Measurements from ENCODE around the gene SLC22A23.
A peak's percentile ranks its signal among the peaks of the same experiment; 100 is the strongest.

Gene SLC22A23

DNA sequence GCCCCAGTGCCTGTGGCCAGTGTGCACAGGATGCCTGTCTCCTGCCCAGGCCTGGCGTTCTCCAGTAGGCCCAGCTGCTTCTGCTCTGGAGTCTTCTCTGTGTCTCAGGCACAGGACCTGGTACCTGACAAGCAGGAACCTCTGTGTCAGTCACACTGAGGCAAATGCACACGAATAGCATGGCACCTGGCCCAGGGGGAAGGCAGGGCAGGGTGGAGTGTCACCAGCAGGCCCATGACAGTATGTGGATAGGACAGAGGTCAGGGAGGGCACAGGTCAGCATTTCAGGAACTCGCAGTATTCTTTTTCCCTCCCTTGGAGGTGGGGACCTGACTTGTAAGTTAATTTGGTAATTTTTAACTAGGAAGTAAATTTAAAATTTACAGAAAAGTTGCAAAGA is 192.5 kb downstream of the SLC22A23 start:
- no peaks in the 10 kb centered on the region for H3K27me3 ChIP-seq (ENCODE audit: insufficient read depth, low read length, poor library complexity)
- ATAC-seq (ENCODE audit: insufficient read depth, low read depth), result no peak
- H3K36me3 ChIP-seq (ENCODE audit: insufficient read depth, low read length), result peaks cover 79% of the 10 kb centered on the region

DNA sequence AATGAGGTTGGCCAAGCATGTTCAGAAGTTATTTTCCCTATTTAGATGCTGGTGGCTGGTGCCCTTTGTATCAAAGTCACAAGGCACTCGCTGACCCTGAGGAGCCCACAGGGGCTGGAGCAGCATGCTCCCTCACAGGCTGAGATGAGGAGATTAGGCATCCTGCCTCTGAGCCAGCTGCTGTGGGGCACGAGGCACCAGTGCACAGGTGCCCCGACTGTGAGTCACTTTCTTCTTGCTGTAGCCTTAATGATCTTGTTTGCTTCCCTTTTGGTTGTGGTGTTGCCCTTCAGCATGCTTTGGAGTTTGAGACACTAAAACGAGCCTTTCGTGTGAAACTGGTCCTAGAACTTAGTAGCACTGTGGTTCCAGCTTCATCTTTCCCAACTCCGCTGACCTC is 193.8 kb downstream of the SLC22A23 start:
- TF ChIP-seq EZH2 (IDR thresholded peaks at IDR 0.05; ENCODE audit: borderline replicate concordance, low read depth, low read length, severe bottlenecking), result no peak
- TF ChIP-seq, protein P1, sequence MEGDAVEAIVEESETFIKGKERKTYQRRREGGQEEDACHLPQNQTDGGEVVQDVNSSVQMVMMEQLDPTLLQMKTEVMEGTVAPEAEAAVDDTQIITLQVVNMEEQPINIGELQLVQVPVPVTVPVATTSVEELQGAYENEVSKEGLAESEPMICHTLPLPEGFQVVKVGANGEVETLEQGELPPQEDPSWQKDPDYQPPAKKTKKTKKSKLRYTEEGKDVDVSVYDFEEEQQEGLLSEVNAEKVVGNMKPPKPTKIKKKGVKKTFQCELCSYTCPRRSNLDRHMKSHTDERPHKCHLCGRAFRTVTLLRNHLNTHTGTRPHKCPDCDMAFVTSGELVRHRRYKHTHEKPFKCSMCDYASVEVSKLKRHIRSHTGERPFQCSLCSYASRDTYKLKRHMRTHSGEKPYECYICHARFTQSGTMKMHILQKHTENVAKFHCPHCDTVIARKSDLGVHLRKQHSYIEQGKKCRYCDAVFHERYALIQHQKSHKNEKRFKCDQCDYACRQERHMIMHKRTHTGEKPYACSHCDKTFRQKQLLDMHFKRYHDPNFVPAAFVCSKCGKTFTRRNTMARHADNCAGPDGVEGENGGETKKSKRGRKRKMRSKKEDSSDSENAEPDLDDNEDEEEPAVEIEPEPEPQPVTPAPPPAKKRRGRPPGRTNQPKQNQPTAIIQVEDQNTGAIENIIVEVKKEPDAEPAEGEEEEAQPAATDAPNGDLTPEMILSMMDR (IDR thresholded peaks at IDR 0.05; ENCODE audit: borderline replicate concordance, extremely low read depth, low read length, poor library complexity, severe bottlenecking), result no peak
- Histone ChIP-seq H3K79me2 (ENCODE audit: insufficient read depth, low read length) (peaks cover 87% of the 10 kb centered on the region), H4K20me1 (ENCODE audit: insufficient read depth, low read length) (peaks cover 76% of the 10 kb centered on the region), H2AFZ (ENCODE audit: low read depth, low read length) (no peak overlapping the region), H3K4me2 (ENCODE audit: insufficient read depth, low read length) (peak overlapping the region; percentile 12; the same call in 1 of the 2 replicates), H3K36me3 (ENCODE audit: insufficient read depth, low read length) (peaks cover 67% of the 10 kb centered on the region), H3K4me1 (ENCODE audit: insufficient read depth, low read length) (peaks cover 49% of the 10 kb centered on the region), H3K27ac (ENCODE audit: low read length) (no peak overlapping the region), H3K9me3 (ENCODE audit: insufficient read depth, low read length, severe bottlenecking) (no peaks in the 10 kb centered on the region), H3K4me3 (ENCODE audit: low read depth in 1 of 2, low read length in 2 of 2) (no peak overlapping the region), H3K9ac (ENCODE audit: low read depth, low read length) (no peak overlapping the region), H3K27me3 (ENCODE audit: insufficient read depth, low read length, poor library complexity) (no peaks in the 10 kb centered on the region)
- ATAC-seq (ENCODE audit: insufficient read depth, low read depth) (no peak), DNase-seq (no peak)

More for the DNA sequence above, 192.5 kb downstream of the SLC22A23 start:
- Histone ChIP-seq H3K4me3 (ENCODE audit: low read depth in 1 of 2, low read length in 2 of 2) (no peak overlapping the region), H3K4me2 (ENCODE audit: insufficient read depth, low read length) (no peak overlapping the region; the same call in 1 of the 2 replicates), H3K9ac (ENCODE audit: low read depth, low read length) (no peak overlapping the region), H3K9me3 (ENCODE audit: insufficient read depth, low read length, severe bottlenecking) (no peaks in the 10 kb centered on the region), H4K20me1 (ENCODE audit: insufficient read depth, low read length) (peaks cover 86% of the 10 kb centered on the region), H2AFZ (ENCODE audit: low read depth, low read length) (no peak overlapping the region), H3K27ac (ENCODE audit: low read length) (no peak overlapping the region), H3K79me2 (ENCODE audit: insufficient read depth, low read length) (peaks cover 93% of the 10 kb centered on the region), H3K4me1 (ENCODE audit: insufficient read depth, low read length) (peaks cover 42% of the 10 kb centered on the region)
- no peak for TF ChIP-seq EZH2 (IDR thresholded peaks at IDR 0.05; ENCODE audit: borderline replicate concordance, low read depth, low read length, severe bottlenecking)
- TF ChIP-seq, protein P1 (IDR thresholded peaks at IDR 0.05; ENCODE audit: borderline replicate concordance, extremely low read depth, low read length, poor library complexity, severe bottlenecking), result no peak
- DNase-seq, result no peak

DNA sequence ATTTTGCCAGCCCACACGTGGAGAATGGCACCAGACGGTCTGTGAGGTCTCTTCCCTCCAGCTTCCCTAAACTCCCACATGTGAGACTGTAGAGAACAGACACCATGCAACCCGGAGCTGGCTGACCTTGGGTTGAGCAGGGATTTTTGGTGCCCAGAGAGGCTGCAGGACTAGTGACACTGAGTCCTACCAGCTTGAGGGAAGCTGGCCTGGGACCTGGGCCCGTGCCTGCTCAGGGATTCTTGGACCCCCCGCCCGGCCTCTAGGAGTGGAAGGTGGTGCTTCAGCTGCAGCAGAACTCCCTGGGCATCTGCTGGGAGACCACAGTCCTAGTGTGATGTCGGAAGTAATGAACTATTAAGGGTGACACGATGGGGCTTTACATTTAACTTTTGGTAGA is 194.9 kb downstream of the SLC22A23 start:
- no peak overlapping the region for H3K27ac ChIP-seq (ENCODE audit: low read length)
- no peaks in the 10 kb centered on the region for H3K27me3 ChIP-seq (ENCODE audit: insufficient read depth, low read length, poor library complexity)
- no peaks in the 10 kb centered on the region for H3K9me3 ChIP-seq (ENCODE audit: insufficient read depth, low read length, severe bottlenecking)
- peaks cover 65% of the 10 kb centered on the region for H4K20me1 ChIP-seq (ENCODE audit: insufficient read depth, low read length)
- H3K4me3 ChIP-seq (ENCODE audit: low read depth in 1 of 2, low read length in 2 of 2), result peak overlapping the region in 1 of 2 experiments; percentile 100; a peak in 1 of 4 replicates
- DNase-seq (no peak), ATAC-seq (ENCODE audit: insufficient read depth, low read depth) (no peak)
- peak overlapping the region; percentile 48; the same call in 1 of the 2 replicates for H3K9ac ChIP-seq (ENCODE audit: low read depth, low read length)
- H3K4me1 ChIP-seq (ENCODE audit: insufficient read depth, low read length), result peaks cover 50% of the 10 kb centered on the region
- peaks cover 78% of the 10 kb centered on the region for H3K79me2 ChIP-seq (ENCODE audit: insufficient read depth, low read length)
- no peak overlapping the region for H2AFZ ChIP-seq (ENCODE audit: low read depth, low read length)
- H3K36me3 ChIP-seq (ENCODE audit: insufficient read depth, low read length), result peaks cover 59% of the 10 kb centered on the region
- peak overlapping the region; percentile 97 for H3K4me2 ChIP-seq (ENCODE audit: insufficient read depth, low read length)
- TF ChIP-seq, protein P1 (IDR thresholded peaks at IDR 0.05; ENCODE audit: borderline replicate concordance, extremely low read depth, low read length, poor library complexity, severe bottlenecking), result no peak
- TF ChIP-seq EZH2 (IDR thresholded peaks at IDR 0.05; ENCODE audit: borderline replicate concordance, low read depth, low read length, severe bottlenecking), result no peak

DNA sequence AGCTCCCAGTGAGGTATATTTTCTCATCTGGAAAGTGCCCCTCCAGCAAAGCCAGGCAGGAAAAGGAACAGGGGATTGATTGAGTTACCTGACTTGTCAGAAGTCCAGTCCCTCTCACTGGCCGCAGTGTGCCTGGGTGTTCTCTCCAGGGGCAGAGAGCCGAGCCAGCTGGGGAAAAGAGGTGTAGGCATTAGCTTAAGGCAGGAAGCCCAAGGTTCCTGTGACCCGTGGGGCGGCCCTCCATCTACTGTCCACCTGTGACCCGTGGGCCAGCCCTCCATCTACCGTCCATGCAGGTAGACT is 195.4 kb downstream of the SLC22A23 start:
- Histone ChIP-seq H3K27ac (ENCODE audit: low read length) (no peak overlapping the region), H3K4me1 (ENCODE audit: insufficient read depth, low read length) (peaks cover 50% of the 10 kb centered on the region), H3K4me3 (ENCODE audit: low read depth in 1 of 2, low read length in 2 of 2) (peak overlapping the region in 1 of 2 experiments; percentile 100; a peak in 1 of 4 replicates), H3K4me2 (ENCODE audit: insufficient read depth, low read length) (peak overlapping the region; percentile 97), H3K9me3 (ENCODE audit: insufficient read depth, low read length, severe bottlenecking) (no peaks in the 10 kb centered on the region), H3K36me3 (ENCODE audit: insufficient read depth, low read length) (peaks cover 59% of the 10 kb centered on the region), H2AFZ (ENCODE audit: low read depth, low read length) (no peak overlapping the region), H3K9ac (ENCODE audit: low read depth, low read length) (peak overlapping the region; percentile 48), H4K20me1 (ENCODE audit: insufficient read depth, low read length) (peaks cover 64% of the 10 kb centered on the region), H3K27me3 (ENCODE audit: insufficient read depth, low read length, poor library complexity) (no peaks in the 10 kb centered on the region), H3K79me2 (ENCODE audit: insufficient read depth, low read length) (peaks cover 76% of the 10 kb centered on the region)
- DNase-seq (no peak), ATAC-seq (ENCODE audit: insufficient read depth, low read depth) (no peak)
- TF ChIP-seq, protein P1 (IDR thresholded peaks at IDR 0.05; ENCODE audit: borderline replicate concordance, extremely low read depth, low read length, poor library complexity, severe bottlenecking), result no peak
- TF ChIP-seq EZH2 (IDR thresholded peaks at IDR 0.05; ENCODE audit: borderline replicate concordance, low read depth, low read length, severe bottlenecking), result no peak

Data from DND-41 (cell line).